ENCODE results near the gene ZBTB17.

Gene ZBTB17

DNA sequence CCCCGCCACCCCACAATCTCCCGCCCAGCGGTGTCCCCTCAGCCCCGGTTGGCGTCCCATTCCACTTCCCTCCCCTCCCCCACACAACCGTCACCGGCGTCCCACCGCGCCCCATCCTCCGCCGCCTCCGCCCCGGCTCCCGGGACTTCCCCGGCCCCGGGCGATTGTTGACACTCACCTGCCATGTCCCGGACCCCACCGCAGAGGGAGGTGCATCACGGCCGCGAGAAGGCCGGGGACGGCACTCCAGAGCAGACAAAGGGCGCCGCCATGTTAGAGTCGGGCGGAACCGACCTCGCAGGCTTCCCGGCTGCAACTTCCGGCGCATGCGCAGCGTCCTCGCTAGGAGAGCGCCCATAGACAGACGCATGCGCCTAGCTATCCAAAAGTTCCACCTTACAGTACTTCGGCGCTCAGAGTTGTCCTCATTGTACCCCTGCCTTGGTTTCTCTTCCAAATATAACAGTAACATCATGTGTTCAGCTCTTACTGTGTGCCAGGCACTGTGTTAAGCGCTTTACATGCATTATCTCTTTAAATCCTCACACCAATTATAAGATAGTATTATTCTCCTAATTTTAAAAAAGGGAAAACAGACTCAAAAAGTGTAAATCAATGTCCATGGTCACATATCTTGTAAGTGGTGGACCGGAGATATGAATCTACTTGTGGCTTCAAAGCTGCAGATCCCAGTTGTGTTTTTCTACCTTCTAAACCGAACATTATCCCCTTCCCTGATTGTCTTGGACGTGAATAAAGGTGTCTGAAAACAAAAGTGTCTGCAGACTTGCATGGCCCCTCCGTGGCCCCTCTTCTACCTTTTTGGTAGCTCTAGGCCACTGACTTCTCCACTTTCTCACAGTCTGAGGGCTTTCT is at the start of gene ZBTB17:
ZBTB17 (minus strand) TSS at position 297 of the 876 bp plus-strand sequence. CDS start 27,606 bp downstream, outside the sequence.
- TF ChIP-seq, protein P1, sequence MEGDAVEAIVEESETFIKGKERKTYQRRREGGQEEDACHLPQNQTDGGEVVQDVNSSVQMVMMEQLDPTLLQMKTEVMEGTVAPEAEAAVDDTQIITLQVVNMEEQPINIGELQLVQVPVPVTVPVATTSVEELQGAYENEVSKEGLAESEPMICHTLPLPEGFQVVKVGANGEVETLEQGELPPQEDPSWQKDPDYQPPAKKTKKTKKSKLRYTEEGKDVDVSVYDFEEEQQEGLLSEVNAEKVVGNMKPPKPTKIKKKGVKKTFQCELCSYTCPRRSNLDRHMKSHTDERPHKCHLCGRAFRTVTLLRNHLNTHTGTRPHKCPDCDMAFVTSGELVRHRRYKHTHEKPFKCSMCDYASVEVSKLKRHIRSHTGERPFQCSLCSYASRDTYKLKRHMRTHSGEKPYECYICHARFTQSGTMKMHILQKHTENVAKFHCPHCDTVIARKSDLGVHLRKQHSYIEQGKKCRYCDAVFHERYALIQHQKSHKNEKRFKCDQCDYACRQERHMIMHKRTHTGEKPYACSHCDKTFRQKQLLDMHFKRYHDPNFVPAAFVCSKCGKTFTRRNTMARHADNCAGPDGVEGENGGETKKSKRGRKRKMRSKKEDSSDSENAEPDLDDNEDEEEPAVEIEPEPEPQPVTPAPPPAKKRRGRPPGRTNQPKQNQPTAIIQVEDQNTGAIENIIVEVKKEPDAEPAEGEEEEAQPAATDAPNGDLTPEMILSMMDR (IDR thresholded peaks at IDR 0.05): no peak

DNA sequence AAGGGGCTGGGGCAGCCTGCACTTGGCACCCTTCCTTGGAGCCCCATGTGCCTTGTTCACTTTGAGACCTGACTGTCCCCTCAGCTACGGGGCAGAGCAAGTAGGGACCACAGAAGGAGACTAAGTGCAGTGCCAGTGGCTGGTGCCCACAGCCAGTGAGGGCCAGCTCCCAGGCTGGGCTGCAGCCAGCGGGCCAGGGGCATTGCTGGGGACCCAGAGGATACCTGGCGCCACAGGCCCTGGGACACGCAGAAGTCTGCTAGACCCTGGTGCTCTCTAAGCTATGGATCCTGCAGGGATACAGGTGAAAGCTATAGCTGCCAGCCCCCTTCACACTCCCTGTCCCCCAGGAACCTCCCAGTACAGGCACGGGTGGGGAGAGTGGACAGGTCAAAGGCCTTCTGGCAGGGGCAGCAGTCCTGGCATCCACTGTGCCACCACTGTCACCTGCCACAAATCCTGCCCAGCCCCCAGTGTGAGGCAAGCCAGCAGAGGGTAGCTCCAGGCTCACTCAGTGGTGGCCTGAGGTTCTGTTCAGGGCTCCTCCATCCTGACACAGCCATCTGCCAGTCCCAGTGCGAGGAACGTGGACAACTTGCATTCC is 47.3 kb upstream of the ZBTB17 start:
- TF ChIP-seq, protein P1 (IDR thresholded peaks at IDR 0.05): no peak

DNA sequence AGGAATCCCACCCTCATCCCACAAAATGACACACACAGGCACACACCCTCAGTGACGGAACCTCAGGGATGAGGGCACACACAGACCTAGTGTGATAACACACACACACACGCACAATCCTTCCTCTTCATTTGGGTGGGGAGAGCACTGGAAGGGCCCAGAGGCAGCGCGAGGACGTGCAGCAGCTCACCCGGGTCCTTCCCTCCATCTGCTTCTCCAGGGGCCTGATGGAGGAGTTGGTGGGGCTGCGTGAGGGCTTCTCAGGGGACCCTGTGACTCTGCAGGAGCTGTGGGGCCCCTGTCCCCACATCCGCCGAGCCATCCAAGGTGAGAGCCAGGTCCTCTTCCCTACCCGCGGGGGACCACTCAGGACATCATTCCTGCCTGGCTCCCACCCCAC is 46.5 kb upstream of the ZBTB17 start:
- TF ChIP-seq, protein P1 (IDR thresholded peaks at IDR 0.05): no peak

DNA sequence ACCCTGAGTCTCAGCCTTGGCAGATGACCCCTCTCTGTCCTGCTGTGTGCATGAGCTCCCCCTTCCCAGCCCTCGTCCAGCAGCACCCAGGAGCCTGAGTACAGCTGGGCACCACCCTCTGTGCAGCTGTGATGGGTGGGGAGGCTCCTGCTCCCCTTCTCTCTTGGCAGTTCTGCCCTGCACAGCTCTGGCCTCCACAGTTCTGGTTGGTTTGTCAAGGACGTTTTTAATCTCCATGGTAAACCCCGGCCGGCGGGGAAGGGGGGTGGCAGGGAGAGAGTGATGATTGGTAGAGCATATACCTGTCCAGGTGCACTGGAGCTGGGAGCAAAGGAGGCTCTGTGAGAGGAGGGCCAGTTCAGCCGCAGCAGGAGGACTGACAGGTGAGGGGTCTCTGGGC is 45.8 kb upstream of the ZBTB17 start, which contains the start of gene CLCNKA:
CLCNKA (plus strand) TSS at position 356 of the 400 bp plus-strand sequence. CDS start 584 bp downstream, outside the sequence.
- TF ChIP-seq, protein P1 (IDR thresholded peaks at IDR 0.05): no peak

DNA sequence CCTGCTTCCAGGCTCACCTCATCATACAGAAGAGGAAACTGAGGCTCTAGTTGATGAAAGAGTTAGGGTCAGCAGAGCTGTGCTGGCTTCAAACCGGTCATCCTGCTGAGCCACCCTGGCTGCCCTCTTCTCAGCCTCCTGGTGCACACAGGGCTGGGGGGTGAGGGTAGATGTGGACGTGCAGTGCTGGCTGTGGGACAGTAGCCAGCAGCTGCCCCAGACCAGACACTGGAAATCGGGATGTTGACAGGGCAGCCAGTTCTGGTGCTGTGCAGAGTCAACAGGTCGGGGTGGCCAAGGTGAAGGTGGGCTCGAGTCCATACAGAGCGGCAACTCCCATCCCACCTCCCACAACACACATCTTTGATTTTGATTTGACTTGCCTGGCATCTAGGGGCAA is 44.4 kb upstream of the ZBTB17 start:
- TF ChIP-seq, protein P1 (IDR thresholded peaks at IDR 0.05): no peak

DNA sequence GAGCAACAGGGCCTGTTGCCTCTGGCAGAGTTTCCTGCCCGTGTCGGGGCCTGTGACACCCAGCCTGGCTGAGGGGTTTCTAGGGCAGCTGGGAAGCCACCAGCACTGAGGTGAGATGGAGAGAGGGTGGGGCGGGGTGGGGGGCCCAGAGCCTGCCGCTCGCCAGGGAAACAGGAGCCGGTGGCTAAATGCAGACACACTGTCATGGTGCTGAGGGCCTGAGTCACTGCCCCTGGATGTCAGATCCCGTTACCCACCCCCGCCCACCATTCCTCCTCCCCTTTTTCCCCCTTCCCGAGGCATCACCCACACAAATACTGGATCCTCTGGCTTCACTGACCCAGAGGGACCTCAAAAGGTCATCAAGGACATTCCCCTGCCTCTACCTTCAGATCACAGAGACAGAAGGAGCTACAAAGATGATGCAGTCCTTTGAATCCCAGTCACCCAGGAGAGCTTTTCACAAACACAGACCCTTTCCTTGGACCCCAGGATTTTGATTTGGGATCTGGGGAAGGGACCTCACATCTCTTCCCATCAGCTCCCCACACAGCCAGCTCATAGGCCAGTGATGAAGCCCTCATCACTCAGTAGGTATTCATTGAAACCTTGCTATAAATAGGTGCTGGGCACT is 43.9 kb upstream of the ZBTB17 start:
- TF ChIP-seq, protein P1 (IDR thresholded peaks at IDR 0.05): no peak

DNA sequence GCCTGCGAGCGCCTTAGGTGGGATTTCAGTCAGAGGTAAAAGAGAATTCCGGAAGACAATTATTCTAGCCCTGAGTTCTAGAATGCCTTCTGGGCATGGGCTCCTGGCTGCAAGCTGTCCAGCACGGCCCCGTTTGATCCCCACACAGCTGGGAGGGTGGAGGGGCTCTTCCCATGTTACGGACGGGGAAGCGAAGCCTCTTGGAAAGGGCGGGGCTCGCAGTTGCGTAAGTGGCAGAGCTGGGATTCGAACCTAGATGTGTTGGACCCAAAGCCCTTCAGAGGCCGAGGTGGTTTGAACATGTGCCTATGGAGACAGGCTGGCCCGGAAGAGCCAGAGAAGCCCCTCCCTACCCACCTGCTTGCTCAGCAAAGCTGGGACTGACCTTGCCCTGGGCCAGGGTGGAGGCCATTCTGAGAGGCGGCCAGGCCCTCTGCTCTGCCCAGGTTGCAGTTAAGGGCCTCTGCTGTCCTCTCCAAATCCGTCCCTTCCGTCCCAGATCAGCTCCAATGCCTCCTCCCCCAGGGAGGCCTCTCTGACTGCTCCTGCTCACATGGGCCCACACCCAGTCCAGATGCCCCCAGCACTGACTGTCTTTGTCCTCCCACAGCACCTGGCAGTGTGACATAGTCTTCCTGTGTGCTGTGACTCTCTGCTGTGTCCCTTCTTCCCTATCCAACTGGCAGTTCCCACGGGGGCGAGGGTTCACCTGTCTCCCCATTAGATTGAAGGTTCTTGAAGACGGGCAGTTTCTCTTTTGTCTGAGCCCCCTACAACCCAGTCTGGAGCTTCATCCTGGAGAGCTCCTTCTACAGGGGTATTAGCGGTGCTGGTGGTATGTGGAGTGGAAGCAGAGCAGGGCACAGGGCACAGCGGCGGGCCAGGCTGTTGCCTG is 43.1 kb upstream of the ZBTB17 start:
- TF ChIP-seq, protein P1 (IDR thresholded peaks at IDR 0.05): no peak

Data from LNCAP (cell line).